GM21737 (cell line): ENCODE results near the gene TBX4.
"Not testable (repeated sequence)": the region's sequence is repeated elsewhere in the genome, so short reads cannot be mapped to it uniquely, and the experiment has no call there.

Source experiments
- ATAC-seq: cut with Tn5 transposase; IDR thresholded peaks from one replicate; pipeline ENCODE4 v1.9.1; 2021; ENCODE audit warnings: mild to moderate bottlenecking, moderate library complexity; ENCODE audit not compliant: unreplicated experiment

The TBX4 gene

GRCh38 chr17:61427567-61427966, 24.7 kb upstream of the TBX4 start:
- ATAC-seq: no peak

- ATAC-seq: no peak
Observed at GRCh38 chr17:61429274-61429673, 22.9 kb upstream of the TBX4 start.

- not testable (repeated sequence) for ATAC-seq
Observed at GRCh38 chr17:61429831-61430230, 22.4 kb upstream of the TBX4 start.

- no peak for ATAC-seq
Observed at GRCh38 chr17:61431594-61432311, 20.5 kb upstream of the TBX4 start.

GRCh38 chr17:61436273-61436672, 15.9 kb upstream of the TBX4 start:
- ATAC-seq: no peak

- ATAC-seq: no peak
Observed at GRCh38 chr17:61436995-61437704, 15.1 kb upstream of the TBX4 start.

- no peak for ATAC-seq
Observed at GRCh38 chr17:61440697-61441096, 11.5 kb upstream of the TBX4 start.

GRCh38 chr17:61441507-61441906, 10.7 kb upstream of the TBX4 start:
- ATAC-seq: not testable (repeated sequence)

GRCh38 chr17:61442136-61442775, 10.0 kb upstream of the TBX4 start:
- ATAC-seq: no peak

- no peak for ATAC-seq
Observed at GRCh38 chr17:61442878-61443474, 9.2 kb upstream of the TBX4 start.

GRCh38 chr17:61443475-61443882, 8.7 kb upstream of the TBX4 start:
- no peak for ATAC-seq

GRCh38 chr17:61444075-61444474, 8.1 kb upstream of the TBX4 start:
- ATAC-seq: no peak

GRCh38 chr17:61444831-61445230, 7.4 kb upstream of the TBX4 start:
- ATAC-seq: no peak

GRCh38 chr17:61447358-61447757, 4.9 kb upstream of the TBX4 start:
- no peak for ATAC-seq

GRCh38 chr17:61448042-61448441, 4.2 kb upstream of the TBX4 start:
- no peak for ATAC-seq

- not testable (repeated sequence) for ATAC-seq
Observed at GRCh38 chr17:61449140-61449539, 3.1 kb upstream of the TBX4 start.

- no peak for ATAC-seq
Observed at GRCh38 chr17:61449707-61450640, 2.2 kb upstream of the TBX4 start.

- no peak for ATAC-seq
Observed at GRCh38 chr17:61450641-61451537, 1.3 kb upstream of the TBX4 start.

GRCh38 chr17:61451538-61452300, 503 bp upstream of the TBX4 start:
- no peak for ATAC-seq
